ENCODE results near the gene TAAR6. TPM values are rescaled to one million over a fixed set of nuclear protein-coding genes. Genes with fewer than 3 reads are reported as not detected.

The TAAR6 gene
- polyA plus RNA-seq, 1 of the 3 experiments (the other 2 are of a cell fraction): not detected

- TF ChIP-seq MAX (IDR thresholded peaks at IDR 0.05; ENCODE audit: low read depth): no peak
- no peak for TF ChIP-seq ELF1 (IDR thresholded peaks at IDR 0.05)
Measured at GRCh38 chr6:132566404-132566803, 3.7 kb upstream of the TAAR6 start (continued).

- ChIA-PET CTCF (no interaction called here), POLR2A (no interaction called here)
- TF ChIP-seq FOXM1 (IDR thresholded peaks at IDR 0.05; ENCODE audit: low read depth) (no peak), RAD21 (IDR thresholded peaks at IDR 0.05; ENCODE audit: low read length) (no peak), PBX3 (IDR thresholded peaks at IDR 0.05) (no peak), IRF3 (IDR thresholded peaks at IDR 0.05; ENCODE audit: low read depth, low read length) (no peak), TEAD4 (IDR thresholded peaks at IDR 0.05; ENCODE audit: borderline replicate concordance, insufficient read depth) (no peak), CHD2 (IDR thresholded peaks at IDR 0.05; ENCODE audit: low read length, partially characterized antibody) (no peak), GABPA (IDR thresholded peaks at IDR 0.05; ENCODE audit: low read depth) (no peak), GATA2 (CRISPR knock-in tag; IDR thresholded peaks at IDR 0.05) (no peak), NRF1 (IDR thresholded peaks at IDR 0.05; ENCODE audit: low read depth, low read length) (no peak), POLR2AphosphoS5 (IDR thresholded peaks at IDR 0.05; ENCODE audit: low read depth, low read length) (no peak), FOXJ3 (CRISPR knock-in tag; IDR thresholded peaks at IDR 0.05) (no peak), RFX5 (IDR thresholded peaks at IDR 0.05; ENCODE audit: low read length) (no peak)
Measured at GRCh38 chr6:132567566-132567965, 2.6 kb upstream of the TAAR6 start.

GRCh38 chr6:132568611-132569010 lies 1.5 kb upstream of the TAAR6 start:
- no peak overlapping the region for H3K27ac ChIP-seq (ENCODE audit: low read depth in 2 of 2, low read length in 1 of 2)
- H3K79me2 ChIP-seq (ENCODE audit: insufficient read depth): no peaks in the 10 kb centered on the region
- no peaks in the 10 kb centered on the region for H3K4me1 ChIP-seq (ENCODE audit: control insufficient read depth in 1 of 2, insufficient read depth in 2 of 2, low read depth in 1 of 2, low read length in 1 of 2)
- H3F3A ChIP-seq (replicated peaks; ENCODE audit: insufficient read depth): no peaks in the 10 kb centered on the region
- no peak overlapping the region for H3K4me2 ChIP-seq
- 7% methylated on average over 6 of the region's 6 CpGs for WGBS (ENCODE audit: low lambda C conversion rate)
- ChIA-PET CTCF (no interaction called here), POLR2A (no interaction called here)
- no peak for DNase-seq
- peaks cover 6% of the 10 kb centered on the region; the same call in 1 of the 2 replicates for H3K27me3 ChIP-seq (ENCODE audit: insufficient read depth)
- H3K9me2 ChIP-seq: no peaks in the 10 kb centered on the region
- no peak overlapping the region for H2AFZ ChIP-seq (ENCODE audit: low read depth)
- no peak overlapping the region for H3K4me3 ChIP-seq (ENCODE audit: low read depth in 2 of 2, low read length in 1 of 2)
- H3K36me3 ChIP-seq (replicated peaks in 1 of 2; ENCODE audit: control insufficient read depth in 1 of 2, insufficient read depth in 2 of 2, low read length in 1 of 2): no peaks in the 10 kb centered on the region
- H3K9ac ChIP-seq: no peak overlapping the region
- H3K9me3 ChIP-seq: no peaks in the 10 kb centered on the region
- H4K20me1 ChIP-seq (ENCODE audit: insufficient read depth): no peaks in the 10 kb centered on the region
- TF ChIP-seq RXRA (IDR thresholded peaks at IDR 0.05; ENCODE audit: borderline replicate concordance, low read depth) (no peak), FOXJ3 (CRISPR knock-in tag; IDR thresholded peaks at IDR 0.05) (no peak)

More at GRCh38 chr6:132567566-132567965, 2.6 kb upstream of the TAAR6 start:
- H3K79me2 ChIP-seq (ENCODE audit: insufficient read depth): no peaks in the 10 kb centered on the region
- H3F3A ChIP-seq (replicated peaks; ENCODE audit: insufficient read depth): no peaks in the 10 kb centered on the region
- H3K4me2 ChIP-seq: no peak overlapping the region
- no peak overlapping the region for H3K27ac ChIP-seq (ENCODE audit: low read depth in 2 of 2, low read length in 1 of 2)
- no peaks in the 10 kb centered on the region for H3K36me3 ChIP-seq (replicated peaks in 1 of 2; ENCODE audit: control insufficient read depth in 1 of 2, insufficient read depth in 2 of 2, low read length in 1 of 2)
- no peaks in the 10 kb centered on the region for H3K4me1 ChIP-seq (ENCODE audit: control insufficient read depth in 1 of 2, insufficient read depth in 2 of 2, low read depth in 1 of 2, low read length in 1 of 2)
- no peaks in the 10 kb centered on the region for H4K20me1 ChIP-seq (ENCODE audit: insufficient read depth)
- DNase-seq: no peak
- no peak overlapping the region for H2AFZ ChIP-seq (ENCODE audit: low read depth)
- H3K9me2 ChIP-seq: no peaks in the 10 kb centered on the region
- peaks cover 6% of the 10 kb centered on the region; the same call in 1 of the 2 replicates for H3K27me3 ChIP-seq (ENCODE audit: insufficient read depth)
- H3K4me3 ChIP-seq (ENCODE audit: low read depth in 2 of 2, low read length in 1 of 2): no peak overlapping the region
- no peak overlapping the region for H3K9ac ChIP-seq
- 0% methylated on average over 1 of the region's 1 CpG for WGBS (ENCODE audit: low lambda C conversion rate)
- no peaks in the 10 kb centered on the region for H3K9me3 ChIP-seq

Data from SK-N-SH (cell line).